HG03565 (cell line): ENCODE data around the gene TMTC2.

Experiments
- ATAC-seq: cut with Tn5 transposase; IDR thresholded peaks from one replicate; pipeline ENCODE4 v1.9.1; 2021; ENCODE audit warnings: mild to moderate bottlenecking, moderate library complexity; ENCODE audit not compliant: unreplicated experiment

Gene TMTC2

GRCh38 chr12:82873309-82873708, 186.6 kb downstream of the TMTC2 start:
- ATAC-seq, result no peak

GRCh38 chr12:82873951-82874350, 187.2 kb downstream of the TMTC2 start:
- no peak for ATAC-seq

- ATAC-seq, result no peak
These were observed 188.2 kb downstream of the TMTC2 start for GRCh38 chr12:82874945-82875344.

DNA sequence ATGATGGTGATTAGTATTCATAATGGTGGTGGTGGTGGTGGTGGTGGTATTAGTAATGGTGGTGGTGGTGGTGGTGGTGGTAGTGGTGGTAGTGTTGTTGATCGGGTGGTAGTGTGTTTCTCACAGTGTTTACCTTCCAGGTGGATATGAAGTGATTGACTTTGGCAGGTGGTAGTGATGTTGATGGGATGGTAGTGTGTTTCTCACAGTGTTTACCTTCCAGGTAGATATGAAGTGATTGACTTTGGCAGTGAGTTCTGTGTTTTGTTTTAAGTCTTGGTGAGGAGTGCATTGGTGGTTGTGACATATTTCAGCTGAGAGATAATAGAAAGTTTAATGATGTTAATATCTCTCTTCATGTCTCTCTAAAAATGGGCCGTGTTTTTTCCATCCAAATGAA, 189.4 kb downstream of the TMTC2 start:
- no peak for ATAC-seq

- no peak for ATAC-seq
These were observed 191.3 kb downstream of the TMTC2 start for GRCh38 chr12:82877963-82878362.

- ATAC-seq, result no peak
These were observed 193.8 kb downstream of the TMTC2 start for GRCh38 chr12:82880442-82880901.

DNA sequence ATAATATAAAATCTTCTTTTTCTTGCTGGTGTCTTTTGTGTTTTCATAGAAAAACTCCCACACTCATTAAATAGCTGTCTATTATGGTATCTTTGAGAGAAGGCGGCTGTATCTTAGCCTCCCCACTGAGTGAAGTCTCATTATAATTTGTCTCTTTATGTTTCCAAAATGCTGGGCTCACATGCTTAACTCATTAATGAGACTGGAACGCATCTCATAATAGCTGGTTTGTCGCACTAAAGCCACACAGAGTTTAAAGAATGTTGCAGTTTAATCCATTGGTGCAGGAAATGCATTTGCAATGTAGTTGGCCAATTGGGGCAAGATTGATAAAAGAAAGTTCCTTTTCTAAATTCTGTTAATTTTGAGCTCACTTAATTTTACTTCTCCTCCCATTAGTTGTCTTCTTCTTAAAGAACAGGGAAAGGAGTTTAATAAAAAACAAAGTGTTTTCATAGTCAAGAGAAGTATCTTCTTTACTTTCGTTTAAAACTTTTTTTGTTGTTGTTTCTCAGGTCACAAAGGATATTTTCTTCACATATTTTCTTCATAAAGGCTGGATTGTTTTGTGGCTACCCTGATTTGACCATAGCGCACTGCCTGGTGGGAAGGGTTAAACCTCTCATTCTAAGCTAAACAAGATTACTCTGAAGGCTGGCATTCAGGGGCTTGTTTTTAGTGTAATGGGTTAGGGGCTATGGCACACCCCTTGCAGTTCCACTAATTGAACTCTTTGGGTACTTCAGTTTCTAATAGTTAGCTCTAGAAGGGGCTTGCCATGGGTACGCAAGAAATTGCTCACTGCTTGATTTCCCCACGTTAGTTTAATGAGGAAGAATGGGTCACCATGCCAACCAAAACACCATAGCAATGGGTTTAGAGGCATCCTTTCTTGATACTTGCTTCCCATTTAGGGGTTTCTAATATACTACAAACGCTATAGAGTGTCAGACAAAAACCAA, 197.0 kb downstream of the TMTC2 start:
- ATAC-seq, result no peak

- ATAC-seq, result no peak
These were observed 200.1 kb downstream of the TMTC2 start for GRCh38 chr12:82886671-82887340.

GRCh38 chr12:82893896-82894295, 207.2 kb downstream of the TMTC2 start:
- ATAC-seq, result no peak

DNA sequence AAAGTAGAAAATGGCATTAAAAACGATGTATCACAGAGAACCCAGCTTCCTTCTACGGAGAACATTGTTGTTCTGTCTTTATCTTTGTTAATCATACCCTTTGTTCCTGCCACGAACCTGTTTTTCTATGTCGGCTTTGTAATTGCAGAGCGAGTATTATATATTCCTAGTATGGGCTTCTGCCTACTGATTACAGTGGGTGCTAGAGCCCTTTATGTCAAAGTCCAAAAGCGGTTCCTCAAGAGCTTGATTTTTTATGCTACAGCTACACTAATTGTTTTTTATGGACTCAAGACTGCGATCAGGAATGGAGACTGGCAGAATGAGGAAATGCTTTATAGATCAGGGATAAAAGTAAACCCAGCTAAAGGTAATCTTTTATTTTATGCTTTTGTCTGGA, 209.6 kb downstream of the TMTC2 start:
- no peak for ATAC-seq

DNA sequence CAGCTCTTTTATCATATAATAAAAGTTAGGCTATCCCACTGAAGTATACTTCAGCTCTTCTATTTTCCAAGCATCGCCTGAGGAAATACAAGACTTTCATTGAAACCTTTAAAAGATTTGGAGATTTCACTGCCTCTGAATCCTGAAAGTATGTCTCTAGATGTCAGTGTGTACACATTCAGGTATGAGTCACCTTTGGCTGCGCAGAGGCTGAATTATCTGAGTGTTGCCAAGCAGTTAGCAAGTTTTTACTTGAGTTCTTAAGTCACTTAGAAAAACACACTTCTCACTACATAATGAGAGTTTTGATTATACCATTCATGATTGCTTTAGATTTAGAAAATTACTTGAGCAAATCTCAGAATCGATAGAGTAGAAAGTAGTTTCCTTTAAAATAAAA, 210.3 kb downstream of the TMTC2 start:
- no peak for ATAC-seq

DNA sequence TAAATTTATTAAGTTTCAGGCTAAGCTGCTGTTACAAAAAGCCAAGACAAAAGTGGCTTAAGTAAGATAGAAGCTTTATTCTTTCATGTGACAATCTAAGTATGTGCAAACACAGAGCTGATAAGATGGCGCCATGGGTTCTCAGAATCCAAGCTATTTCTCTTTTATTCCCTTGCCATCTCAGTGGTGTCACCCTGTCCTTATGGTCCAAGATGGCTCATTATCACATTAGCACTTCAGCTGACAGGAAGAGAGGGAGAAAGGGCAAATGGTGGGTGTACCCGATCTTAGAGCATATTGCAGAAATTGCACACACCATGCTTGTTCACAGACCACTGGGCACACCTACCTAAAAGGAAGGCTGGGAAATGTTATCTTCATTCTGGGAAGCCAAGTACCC, 211.7 kb downstream of the TMTC2 start:
- ATAC-seq, result no peak

DNA sequence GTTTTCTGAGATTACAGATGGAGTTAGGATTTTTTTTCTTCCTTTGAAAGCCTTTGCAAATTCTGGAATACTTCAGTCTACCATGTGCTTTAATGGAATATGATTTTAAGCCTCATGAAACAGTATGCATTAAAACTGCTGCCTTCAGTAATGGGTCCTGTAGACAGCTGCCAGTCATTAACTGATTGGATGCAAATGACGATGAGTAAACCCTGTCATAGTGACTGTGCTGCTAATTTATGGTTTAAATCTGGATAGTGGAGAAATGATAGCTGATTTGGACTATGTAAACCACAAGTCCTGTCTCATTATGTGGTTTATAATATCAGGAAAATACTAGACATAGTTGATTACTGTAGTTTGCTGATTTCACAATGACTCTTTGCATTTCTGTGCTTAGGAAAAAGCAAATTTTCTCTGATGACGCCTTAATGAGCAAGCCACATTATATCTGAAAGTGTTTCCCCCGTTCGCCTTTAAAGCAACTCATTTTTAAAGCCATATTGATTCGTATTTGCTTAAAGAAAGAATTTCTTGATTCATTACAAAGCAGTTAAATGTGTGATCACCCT, 217.6 kb downstream of the TMTC2 start:
- ATAC-seq, result no peak

- no peak for ATAC-seq
These were observed 223.7 kb downstream of the TMTC2 start for GRCh38 chr12:82910246-82910893.

GRCh38 chr12:82912406-82912805, 225.7 kb downstream of the TMTC2 start:
- no peak for ATAC-seq

DNA sequence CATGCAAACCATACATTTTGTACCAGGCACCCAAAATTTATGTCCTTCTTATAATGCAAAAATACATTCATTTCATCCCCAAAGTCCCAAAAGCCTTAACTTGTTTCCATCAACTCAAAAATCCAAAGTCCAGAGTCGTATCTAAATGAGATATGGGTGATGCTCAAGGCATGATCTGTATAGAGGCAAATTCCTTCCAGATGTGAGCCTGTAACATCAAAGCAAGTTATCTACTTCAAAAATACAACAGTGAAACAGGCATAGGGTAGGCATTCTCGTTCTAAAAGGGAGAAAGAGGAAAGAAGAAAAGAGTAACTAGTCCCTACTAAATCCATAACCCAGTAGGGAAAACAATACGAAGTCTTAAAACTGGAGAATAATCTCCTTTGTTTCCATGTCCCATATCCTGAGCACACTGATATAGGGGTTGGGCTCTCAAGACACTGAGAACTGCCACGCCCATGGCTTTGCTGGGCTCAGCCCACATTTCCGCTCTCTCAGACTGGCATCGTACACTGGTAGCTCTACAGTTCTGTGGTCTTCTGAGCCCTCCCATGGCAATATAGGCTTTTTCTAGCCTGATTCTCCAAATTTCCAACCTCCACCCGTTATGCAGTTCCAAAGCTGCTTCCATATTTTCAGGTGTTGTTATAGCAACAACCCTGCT, 232.8 kb downstream of the TMTC2 start:
- no peak for ATAC-seq

- ATAC-seq, result no peak
These were observed 237.2 kb downstream of the TMTC2 start for GRCh38 chr12:82923935-82924334.

DNA sequence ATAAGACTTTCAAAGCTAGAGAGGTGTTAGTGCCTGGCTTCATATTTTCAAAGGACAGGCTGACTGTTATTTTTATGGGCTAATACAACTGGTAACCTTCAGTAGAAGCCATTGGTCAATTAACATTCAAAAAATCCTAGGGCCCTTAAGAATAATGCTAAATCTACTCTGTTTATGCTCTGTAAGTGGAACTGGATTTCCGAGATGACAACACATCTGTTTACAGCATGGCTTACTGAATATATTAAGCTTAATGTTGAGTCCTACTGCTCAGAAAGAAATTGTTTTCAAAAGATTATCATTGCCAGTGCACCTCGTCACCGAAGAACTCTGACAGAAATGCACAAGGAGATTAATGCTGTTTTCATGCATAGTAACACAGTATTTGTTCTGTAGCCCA, 239.9 kb downstream of the TMTC2 start:
- ATAC-seq, result no peak

GRCh38 chr12:82930301-82930700, 243.6 kb downstream of the TMTC2 start:
- ATAC-seq, result no peak

DNA sequence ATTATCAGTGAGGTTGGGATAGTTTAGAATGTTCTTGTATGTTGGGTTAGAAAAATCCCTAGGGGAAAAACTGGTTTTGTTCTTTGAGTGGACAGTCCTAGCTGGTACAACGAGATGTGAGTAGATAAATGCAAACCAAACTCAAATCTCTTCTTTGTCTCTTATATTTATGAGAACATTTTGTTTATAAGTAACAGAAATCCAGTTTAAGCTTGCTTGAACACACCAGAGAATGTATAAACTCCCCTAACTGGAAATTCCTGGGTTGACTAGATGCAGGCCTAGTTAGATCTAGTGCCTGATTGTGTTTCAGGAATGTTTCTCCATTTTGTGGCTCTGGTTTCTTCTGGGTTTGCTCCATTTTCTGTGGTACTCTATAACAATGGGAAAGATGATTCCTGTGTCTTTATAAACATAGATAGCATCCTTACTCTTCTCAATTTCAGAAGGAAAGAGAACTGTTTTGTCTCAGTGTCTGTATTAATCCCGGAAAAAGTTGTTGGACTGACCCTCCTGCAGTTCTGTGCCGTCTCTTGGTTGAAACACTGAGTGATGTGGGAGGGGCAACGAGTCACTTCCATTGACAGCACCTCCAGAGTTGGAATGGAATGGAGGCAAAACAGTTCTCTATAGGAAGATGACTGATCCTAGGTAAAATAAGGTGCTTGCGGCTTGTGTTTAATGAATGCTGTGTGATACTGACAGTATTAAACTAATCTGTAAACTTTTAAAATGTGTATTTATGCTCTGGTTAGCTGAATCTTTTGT, 244.8 kb downstream of the TMTC2 start:
- ATAC-seq, result no peak
